ENCODE results near the gene VAC14. TPM values are rescaled to one million over a fixed set of nuclear protein-coding genes. Genes with fewer than 3 reads are reported as not detected.
A peak's percentile ranks its signal among the peaks of the same experiment; 100 is the strongest.

The VAC14 gene
- total and polyA plus RNA-seq, 5 donors from 2014 or later, result 27.0 to 38.8 (median 30.1) TPM

- peaks cover 29% of the 10 kb centered on the region for H3K36me3 Mint-ChIP-seq
- H3K27me3 Mint-ChIP-seq, result no peaks in the 10 kb centered on the region
- DNase-seq (no peak), ATAC-seq (ENCODE audit: low read depth in 2 of 2) (no peak)
- Histone ChIP-seq H3K9me3 (ENCODE audit: control insufficient read depth in 2 of 2, low read length in 2 of 2) (no peaks in the 10 kb centered on the region), H3K27me3 (ENCODE audit: control insufficient read depth, insufficient read depth, low read length) (no peaks in the 10 kb centered on the region), H3K4me1 (ENCODE audit: control insufficient read depth, insufficient read depth, low read length, poor library complexity, severe bottlenecking) (no peaks in the 10 kb centered on the region), H3K4me3 (ENCODE audit: low read depth, low read length) (no peak overlapping the region), H3K36me3 (ENCODE audit: control insufficient read depth, insufficient read depth, low read length) (peaks cover 34% of the 10 kb centered on the region), H3K27ac (ENCODE audit: insufficient read depth, low read length, poor library complexity, severe bottlenecking) (no peak overlapping the region)
- no peaks in the 10 kb centered on the region for H3K9me3 Mint-ChIP-seq
- H3K27ac Mint-ChIP-seq, result no peak overlapping the region
- peaks cover 0 to 2% (median 0%) of the 10 kb centered on the region in 4 donors for H3K4me1 Mint-ChIP-seq
- H3K4me3 Mint-ChIP-seq, result no peak overlapping the region
Observed at GRCh38 chr16:70757183-70757582, 43.8 kb downstream of the VAC14 start.

GRCh38 chr16:70756071-70756470 is 44.9 kb downstream of the VAC14 start:
- DNase-seq (no peak), ATAC-seq (ENCODE audit: low read depth in 2 of 2) (no peak)
- Mint-ChIP-seq H3K27ac (peak overlapping the region in 1 of 3 donors; percentile 20), H3K36me3 (peaks cover 26% of the 10 kb centered on the region), H3K9me3 (no peaks in the 10 kb centered on the region), H3K4me3 (no peak overlapping the region), H3K27me3 (no peaks in the 10 kb centered on the region), H3K4me1 (peaks cover 0 to 2% (median 0%) of the 10 kb centered on the region in 4 donors)
- no peaks in the 10 kb centered on the region for H3K4me1 ChIP-seq (ENCODE audit: control insufficient read depth, insufficient read depth, low read length, poor library complexity, severe bottlenecking)
- no peak overlapping the region for H3K4me3 ChIP-seq (ENCODE audit: low read depth, low read length)
- H3K27me3 ChIP-seq (ENCODE audit: control insufficient read depth, insufficient read depth, low read length), result no peaks in the 10 kb centered on the region
- H3K9me3 ChIP-seq (ENCODE audit: control insufficient read depth in 2 of 2, low read length in 2 of 2), result no peaks in the 10 kb centered on the region
- peaks cover 28% of the 10 kb centered on the region for H3K36me3 ChIP-seq (ENCODE audit: control insufficient read depth, insufficient read depth, low read length)
- H3K27ac ChIP-seq (ENCODE audit: insufficient read depth, low read length, poor library complexity, severe bottlenecking), result no peak overlapping the region

- Mint-ChIP-seq H3K9me3 (no peaks in the 10 kb centered on the region), H3K36me3 (peaks cover 20% of the 10 kb centered on the region), H3K27ac (peak overlapping the region in 1 of 3 donors; percentile 90), H3K4me3 (no peak overlapping the region), H3K4me1 (peaks cover 0 to 2% (median 1%) of the 10 kb centered on the region in 4 donors), H3K27me3 (no peaks in the 10 kb centered on the region)
- Histone ChIP-seq H3K27ac (ENCODE audit: insufficient read depth, low read length, poor library complexity, severe bottlenecking) (no peak overlapping the region), H3K36me3 (ENCODE audit: control insufficient read depth, insufficient read depth, low read length) (peaks cover 20% of the 10 kb centered on the region), H3K4me1 (ENCODE audit: control insufficient read depth, insufficient read depth, low read length, poor library complexity, severe bottlenecking) (no peaks in the 10 kb centered on the region), H3K9me3 (ENCODE audit: control insufficient read depth in 2 of 2, low read length in 2 of 2) (no peaks in the 10 kb centered on the region), H3K27me3 (ENCODE audit: control insufficient read depth, insufficient read depth, low read length) (no peaks in the 10 kb centered on the region), H3K4me3 (ENCODE audit: low read depth, low read length) (no peak overlapping the region)
- ATAC-seq (ENCODE audit: low read depth in 2 of 2) (no peak), DNase-seq (no peak)
Observed at GRCh38 chr16:70754851-70755600, 45.9 kb downstream of the VAC14 start.

DNA sequence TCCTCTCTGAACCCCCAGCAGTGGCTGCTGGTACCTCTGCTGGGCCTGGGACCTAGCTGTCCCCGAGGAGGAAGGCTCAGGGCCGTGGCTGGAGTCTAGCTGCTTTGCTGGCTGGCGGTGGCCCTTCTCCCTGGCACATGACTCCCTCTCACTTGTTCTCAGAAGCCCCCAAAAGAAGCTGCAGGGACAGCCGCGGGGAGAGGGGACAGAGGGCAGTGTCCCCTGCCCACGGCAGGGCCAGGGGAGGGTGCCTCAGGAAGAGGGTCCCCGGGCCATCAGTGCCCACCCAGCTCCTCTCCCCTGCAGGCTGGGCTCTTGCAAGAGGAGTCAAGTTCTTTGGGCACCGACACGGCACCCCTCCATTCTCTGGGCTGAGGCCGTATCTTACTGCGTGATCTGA is 46.6 kb downstream of the VAC14 start:
- H3K4me3 ChIP-seq (ENCODE audit: low read depth, low read length), result no peak overlapping the region
- Mint-ChIP-seq H3K36me3 (peaks cover 16% of the 10 kb centered on the region), H3K27ac (no peak overlapping the region), H3K4me3 (no peak overlapping the region), H3K9me3 (no peaks in the 10 kb centered on the region), H3K27me3 (no peaks in the 10 kb centered on the region), H3K4me1 (peaks cover 0 to 3% (median 0%) of the 10 kb centered on the region in 4 donors)
- H3K27me3 ChIP-seq (ENCODE audit: control insufficient read depth, insufficient read depth, low read length), result no peaks in the 10 kb centered on the region
- no peak overlapping the region for H3K27ac ChIP-seq (ENCODE audit: insufficient read depth, low read length, poor library complexity, severe bottlenecking)
- DNase-seq (no peak), ATAC-seq (ENCODE audit: low read depth in 2 of 2) (no peak)
- peaks cover 15% of the 10 kb centered on the region for H3K36me3 ChIP-seq (ENCODE audit: control insufficient read depth, insufficient read depth, low read length)
- H3K4me1 ChIP-seq (ENCODE audit: control insufficient read depth, insufficient read depth, low read length, poor library complexity, severe bottlenecking), result no peaks in the 10 kb centered on the region
- no peaks in the 10 kb centered on the region for H3K9me3 ChIP-seq (ENCODE audit: control insufficient read depth in 2 of 2, low read length in 2 of 2)

GRCh38 chr16:70753694-70754325 is 47.1 kb downstream of the VAC14 start:
- no peaks in the 10 kb centered on the region for H3K27me3 Mint-ChIP-seq
- H3K4me1 ChIP-seq (ENCODE audit: control insufficient read depth, insufficient read depth, low read length, poor library complexity, severe bottlenecking), result no peaks in the 10 kb centered on the region
- H3K36me3 Mint-ChIP-seq, result peaks cover 17% of the 10 kb centered on the region
- H3K4me3 Mint-ChIP-seq, result no peak overlapping the region
- H3K9me3 ChIP-seq (ENCODE audit: control insufficient read depth in 2 of 2, low read length in 2 of 2), result no peaks in the 10 kb centered on the region
- peaks cover 0 to 7% (median 0%) of the 10 kb centered on the region in 4 donors for H3K4me1 Mint-ChIP-seq
- DNase-seq, result no peak
- H3K27me3 ChIP-seq (ENCODE audit: control insufficient read depth, insufficient read depth, low read length), result no peaks in the 10 kb centered on the region
- H3K4me3 ChIP-seq (ENCODE audit: low read depth, low read length), result no peak overlapping the region
- H3K36me3 ChIP-seq (ENCODE audit: control insufficient read depth, insufficient read depth, low read length), result peaks cover 11% of the 10 kb centered on the region
- no peak overlapping the region for H3K27ac Mint-ChIP-seq
- no peak overlapping the region for H3K27ac ChIP-seq (ENCODE audit: insufficient read depth, low read length, poor library complexity, severe bottlenecking)
- no peak for ATAC-seq (ENCODE audit: low read depth in 2 of 2)
- no peaks in the 10 kb centered on the region for H3K9me3 Mint-ChIP-seq

DNA sequence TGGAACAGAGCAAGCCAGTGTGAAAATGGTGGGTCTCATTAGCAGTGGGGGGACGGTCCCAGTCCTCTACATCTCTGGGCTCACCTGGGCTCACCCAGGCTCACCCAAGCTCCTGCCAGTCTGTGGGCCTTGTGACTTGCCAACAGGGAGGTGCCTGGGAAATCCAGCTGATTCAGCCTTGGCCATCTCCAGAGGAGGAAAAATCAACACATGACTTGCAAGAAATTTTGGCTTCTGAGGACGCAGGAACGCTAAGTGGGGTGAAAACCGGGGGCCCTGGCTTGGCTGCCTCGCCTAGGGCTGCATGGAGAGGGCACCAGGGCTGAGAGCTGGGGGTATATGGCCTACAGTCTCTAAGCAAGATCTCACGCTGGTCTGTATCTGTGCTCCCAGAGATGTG is 47.7 kb downstream of the VAC14 start:
- peak overlapping the region in 1 of 3 donors; percentile 83 for H3K27ac Mint-ChIP-seq

GRCh38 chr16:70752426-70752825 is 48.5 kb downstream of the VAC14 start:
- peak overlapping the region in 1 of 3 donors; percentile 83 for H3K27ac Mint-ChIP-seq
- no peak for DNase-seq

More for the DNA sequence above, 47.7 kb downstream of the VAC14 start:
- no peaks in the 10 kb centered on the region for H3K4me1 ChIP-seq (ENCODE audit: control insufficient read depth, insufficient read depth, low read length, poor library complexity, severe bottlenecking)
- ATAC-seq (ENCODE audit: low read depth in 2 of 2) (no peak), DNase-seq (no peak)
- H3K27ac ChIP-seq (ENCODE audit: insufficient read depth, low read length, poor library complexity, severe bottlenecking), result no peak overlapping the region
- Mint-ChIP-seq H3K36me3 (peaks cover 18% of the 10 kb centered on the region), H3K9me3 (no peaks in the 10 kb centered on the region), H3K4me3 (no peak overlapping the region), H3K4me1 (peaks cover 0 to 9% (median 0%) of the 10 kb centered on the region in 4 donors), H3K27me3 (no peaks in the 10 kb centered on the region)
- H3K4me3 ChIP-seq (ENCODE audit: low read depth, low read length), result no peak overlapping the region
- H3K9me3 ChIP-seq (ENCODE audit: control insufficient read depth in 2 of 2, low read length in 2 of 2), result no peaks in the 10 kb centered on the region
- H3K27me3 ChIP-seq (ENCODE audit: control insufficient read depth, insufficient read depth, low read length), result no peaks in the 10 kb centered on the region
- peaks cover 10% of the 10 kb centered on the region for H3K36me3 ChIP-seq (ENCODE audit: control insufficient read depth, insufficient read depth, low read length)

More at GRCh38 chr16:70752426-70752825, 48.5 kb downstream of the VAC14 start:
- no peaks in the 10 kb centered on the region for H3K27me3 ChIP-seq (ENCODE audit: control insufficient read depth, insufficient read depth, low read length)
- no peaks in the 10 kb centered on the region for H3K9me3 ChIP-seq (ENCODE audit: control insufficient read depth in 2 of 2, low read length in 2 of 2)
- peaks cover 10% of the 10 kb centered on the region for H3K36me3 ChIP-seq (ENCODE audit: control insufficient read depth, insufficient read depth, low read length)
- peaks cover 18% of the 10 kb centered on the region for H3K36me3 Mint-ChIP-seq
- no peaks in the 10 kb centered on the region for H3K9me3 Mint-ChIP-seq
- no peak overlapping the region for H3K4me3 ChIP-seq (ENCODE audit: low read depth, low read length)
- peaks cover 0 to 13% (median 0%) of the 10 kb centered on the region in 4 donors for H3K4me1 Mint-ChIP-seq
- H3K27ac ChIP-seq (ENCODE audit: insufficient read depth, low read length, poor library complexity, severe bottlenecking), result no peak overlapping the region
- H3K27me3 Mint-ChIP-seq, result no peaks in the 10 kb centered on the region
- H3K4me1 ChIP-seq (ENCODE audit: control insufficient read depth, insufficient read depth, low read length, poor library complexity, severe bottlenecking), result peaks cover under 1% of the 10 kb centered on the region
- no peak overlapping the region for H3K4me3 Mint-ChIP-seq
- ATAC-seq (ENCODE audit: low read depth in 2 of 2), result no peak
